NCI-H82 treated with DMSO at 0.1 percent for 48 hours (cell line): ENCODE results near the gene GHDC.

Experiments
- DNase-seq: peaks from one replicate; lab custom pipeline; 2025; ENCODE audit not compliant: unreplicated experiment; lab: John Stamatoyannopoulos, UW

GHDC gene

DNA sequence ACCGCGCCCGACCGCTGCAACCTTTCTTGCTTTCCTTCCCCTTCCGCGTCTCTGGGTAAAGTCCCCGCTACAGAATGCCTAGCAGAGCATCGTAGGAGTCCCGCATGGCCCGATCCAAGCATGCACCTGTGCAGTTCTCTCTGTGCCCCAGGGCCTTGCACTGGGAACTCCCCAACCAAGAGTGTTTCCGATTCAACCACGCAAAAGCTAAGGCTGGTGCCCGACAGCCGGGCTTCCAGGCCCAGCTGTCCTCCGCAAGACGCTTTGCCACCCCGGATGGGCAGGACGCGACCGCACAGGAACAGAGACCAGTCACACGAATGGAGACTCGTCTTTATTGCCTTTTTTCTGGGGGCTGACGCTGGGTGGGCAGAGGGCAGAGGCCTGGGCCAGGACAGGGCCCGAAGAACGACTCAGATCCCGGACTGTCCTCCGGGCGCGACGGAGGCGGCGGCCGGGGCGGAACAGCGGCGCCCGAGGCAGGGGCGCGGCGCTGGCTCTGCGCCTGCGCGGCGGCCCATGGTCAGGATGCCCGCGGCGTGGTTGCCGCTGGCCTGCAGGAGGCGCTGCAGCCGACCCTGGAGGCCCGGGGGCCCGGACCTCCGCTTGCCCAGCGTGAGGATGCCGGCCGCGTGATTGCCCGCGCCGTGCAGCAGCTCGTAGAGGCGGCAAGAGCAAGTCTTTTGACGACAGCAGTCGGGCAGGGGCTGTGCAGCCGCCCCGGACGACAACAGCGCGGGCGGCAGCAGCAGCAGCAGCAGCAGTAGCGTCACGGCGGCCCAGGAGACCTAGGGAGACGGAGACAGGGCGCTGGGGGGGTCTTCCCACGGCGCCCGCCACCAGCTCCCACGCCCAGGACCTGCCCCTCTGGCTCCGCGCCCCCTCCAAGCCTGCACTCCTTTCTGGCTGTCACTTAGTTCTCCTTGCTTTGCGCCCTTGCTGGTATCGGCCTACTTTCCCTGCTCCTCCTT lies 10.3 kb downstream of the GHDC start:
- DNase-seq, result peak; percentile 27

- DNase-seq, result no peak
These were observed 11.2 kb downstream of the GHDC start for GRCh38 chr17:42182927-42183734.

GRCh38 chr17:42181851-42182207 lies 12.5 kb downstream of the GHDC start:
- DNase-seq, result no peak

GRCh38 chr17:42180922-42181850 lies 13.1 kb downstream of the GHDC start, which contains the start of gene KCNH4:
Gene KCNH4 (minus strand): TSS chr17:42181142. CDS start chr17:42180945, 197 bp downstream.
- peak; percentile 70 for DNase-seq

- DNase-seq, result no peak
These were observed 13.8 kb downstream of the GHDC start for GRCh38 chr17:42180411-42180921.

- DNase-seq, result no peak
These were observed 14.3 kb downstream of the GHDC start for GRCh38 chr17:42179911-42180410.

DNA sequence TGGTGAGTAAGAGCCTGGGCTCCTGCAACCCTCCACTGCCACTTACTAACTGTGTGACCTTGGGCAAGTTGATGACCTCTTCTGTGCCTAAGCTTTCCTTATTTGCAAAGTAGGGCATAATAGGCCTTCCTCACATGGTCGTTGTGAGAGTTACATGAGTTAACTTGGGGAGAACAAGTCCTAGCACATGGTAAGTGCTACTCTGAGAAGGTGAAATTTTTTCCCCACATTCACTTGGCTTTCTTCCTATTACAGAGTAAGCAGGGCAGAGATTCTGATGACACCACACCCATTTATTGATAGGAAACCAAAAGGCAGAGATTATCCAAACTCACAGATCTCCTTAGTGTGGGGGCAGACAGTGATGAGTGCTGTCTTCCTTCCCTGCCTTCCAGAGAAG lies 15.0 kb downstream of the GHDC start:
- DNase-seq, result no peak

DNA sequence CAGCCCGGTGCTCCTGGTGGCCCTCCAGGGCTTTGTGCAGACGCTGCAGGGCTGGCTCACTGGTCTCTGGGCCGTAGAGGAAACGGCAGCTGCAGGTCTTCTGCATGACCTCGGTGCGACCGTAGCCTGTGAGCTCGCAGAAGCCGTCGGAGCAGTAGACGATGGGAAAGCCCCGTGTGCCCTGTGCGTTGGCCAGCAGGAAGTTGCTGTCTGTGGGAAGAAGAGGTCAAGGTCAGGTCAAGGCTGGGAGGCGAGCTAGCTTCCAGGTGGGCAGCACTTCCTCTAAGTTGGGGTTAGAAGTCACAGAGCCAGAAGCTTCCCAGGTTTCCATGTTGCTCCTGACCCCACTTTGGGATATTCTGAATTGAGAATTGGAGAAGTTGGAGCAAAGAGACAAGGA lies 15.5 kb downstream of the GHDC start:
- DNase-seq, result no peak

- no peak for DNase-seq
These were observed 16.6 kb downstream of the GHDC start for GRCh38 chr17:42177684-42178083.

DNA sequence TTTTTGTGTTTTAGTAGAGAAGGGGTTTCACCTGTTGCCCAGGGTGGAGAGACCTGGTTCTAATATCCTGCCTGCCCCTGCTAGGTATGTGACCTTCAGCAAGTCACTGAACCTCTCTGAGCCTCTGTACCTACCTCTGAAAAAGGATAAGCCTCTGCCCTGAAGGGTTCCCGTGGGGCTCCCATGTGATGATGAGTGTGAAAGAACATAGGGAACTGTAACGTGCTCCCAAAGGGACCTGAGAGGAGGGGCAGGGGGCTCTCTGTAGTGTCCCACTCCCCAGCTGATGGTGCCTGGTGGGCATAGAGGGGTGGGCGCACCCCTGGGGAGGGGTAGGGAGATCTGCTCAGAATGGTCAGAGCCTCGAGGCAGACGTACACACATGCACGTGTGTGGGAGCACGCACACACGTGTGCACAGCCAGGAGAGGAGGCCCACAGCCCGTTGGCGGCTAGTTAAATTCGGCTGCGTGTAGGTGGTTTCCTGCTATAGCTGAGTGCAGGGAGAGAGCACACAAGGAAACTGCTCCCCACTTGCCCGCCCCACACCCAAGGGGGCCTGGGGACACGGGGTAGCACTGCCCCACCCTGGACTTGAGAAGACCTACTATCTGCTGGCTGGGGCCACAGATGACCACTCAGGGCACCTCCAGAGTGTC lies 20.0 kb downstream of the GHDC start:
- no peak for DNase-seq

- no peak for DNase-seq
These were observed 22.5 kb downstream of the GHDC start for GRCh38 chr17:42171831-42172230.

DNA sequence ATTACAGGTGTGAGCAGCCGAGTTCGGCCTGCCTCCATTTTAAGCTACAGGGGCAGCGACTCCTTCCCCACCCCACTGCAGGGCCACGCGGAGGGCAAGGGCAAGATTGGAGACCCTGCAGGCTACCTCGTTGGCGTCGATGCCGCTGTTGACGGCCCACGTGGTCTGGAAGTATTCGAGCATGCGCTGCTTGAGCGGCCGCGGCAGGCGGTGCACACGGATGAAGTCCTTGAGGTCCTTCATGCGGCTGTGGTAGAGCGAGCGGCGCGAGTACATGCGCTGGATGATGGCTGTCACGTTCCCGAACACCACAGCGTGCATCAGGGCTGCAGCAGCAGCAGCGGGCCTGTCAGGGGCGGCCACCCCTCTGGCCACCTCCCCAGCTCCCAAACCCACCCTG lies 24.9 kb downstream of the GHDC start:
- DNase-seq, result no peak

DNA sequence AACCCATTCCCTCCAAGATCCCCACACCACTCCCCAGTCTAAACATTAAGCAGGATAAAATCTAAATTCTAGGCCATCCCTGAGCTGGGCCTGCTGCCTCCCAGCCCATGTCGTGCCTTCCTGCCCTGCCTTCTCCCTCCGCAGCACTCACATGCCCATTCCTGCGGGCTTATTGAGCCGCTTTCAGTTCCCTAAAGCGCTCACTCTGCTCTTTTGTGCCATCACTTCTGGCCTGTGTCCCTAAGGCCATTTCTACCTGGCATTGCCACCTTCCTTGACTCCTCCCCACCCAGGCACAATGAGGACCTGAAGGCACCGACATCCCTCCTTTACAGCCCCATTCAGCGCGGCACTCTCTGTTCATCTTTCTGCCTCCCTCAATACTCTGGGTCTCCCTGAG lies 26.5 kb downstream of the GHDC start:
- no peak for DNase-seq

GRCh38 chr17:42166196-42166763 lies 28.0 kb downstream of the GHDC start:
- DNase-seq, result no peak

GRCh38 chr17:42165751-42166150 lies 28.5 kb downstream of the GHDC start:
- DNase-seq, result no peak

DNA sequence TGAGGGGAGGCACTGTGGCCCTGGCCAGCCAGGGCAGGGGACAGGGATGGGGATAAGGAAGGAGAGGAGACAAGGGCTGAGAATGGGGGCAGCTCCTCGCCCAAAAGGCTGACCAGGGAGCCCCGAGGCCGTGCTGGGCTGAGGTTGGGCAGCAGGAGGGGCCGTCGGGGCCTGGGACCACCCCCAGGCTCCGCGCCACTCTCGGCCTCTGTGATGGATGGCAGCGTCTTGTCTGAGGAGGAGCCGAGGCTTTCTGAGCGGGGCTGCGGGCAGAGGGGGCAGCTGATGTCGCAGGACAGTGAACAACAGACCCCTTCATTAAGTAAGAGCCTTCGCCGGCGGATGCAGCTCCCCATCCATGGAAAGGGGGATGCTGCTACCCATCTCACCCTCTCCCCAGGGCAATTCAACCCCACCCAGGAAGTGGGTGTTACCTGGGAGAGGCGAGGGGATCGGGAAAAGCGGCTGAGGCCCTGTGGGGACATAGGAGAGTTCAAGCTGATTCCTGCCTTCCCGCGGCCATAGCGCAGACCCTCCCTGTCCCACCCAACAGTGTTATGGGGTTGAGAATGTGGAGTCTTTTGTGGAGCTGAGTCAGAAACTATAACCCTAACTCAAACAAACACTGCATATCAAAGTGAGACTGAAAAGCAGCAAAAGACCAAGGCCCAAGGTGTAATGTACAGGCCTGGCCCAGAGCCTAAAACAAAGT lies 30.4 kb downstream of the GHDC start:
- DNase-seq, result no peak

DNA sequence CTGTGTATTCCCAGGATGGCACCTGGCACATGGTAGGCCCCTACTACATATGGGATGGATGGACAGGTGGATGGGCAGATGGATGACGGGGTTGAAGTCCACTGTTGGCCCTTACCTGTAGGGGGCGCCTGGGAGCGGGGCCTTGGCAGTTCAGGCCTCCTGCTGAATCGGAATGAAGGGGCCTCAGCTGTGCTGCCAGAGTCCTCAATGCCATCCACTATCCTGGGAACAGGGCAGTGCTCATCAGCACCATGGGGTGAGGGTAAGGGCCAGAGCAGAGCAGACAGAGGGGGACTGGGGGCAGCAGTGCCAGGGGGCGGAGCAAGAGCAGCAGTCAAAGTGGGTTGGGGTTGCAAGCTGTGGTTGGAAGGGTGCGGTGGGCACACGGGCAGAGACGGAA lies 31.2 kb downstream of the GHDC start:
- no peak for DNase-seq

- no peak for DNase-seq
These were observed 33.8 kb downstream of the GHDC start for GRCh38 chr17:42160531-42160910.
